Activated naive CD8-positive, alpha-beta T cell (primary cell): ENCODE results near the gene PSMD12.
"Not testable (repeated sequence)": the region's sequence is repeated elsewhere in the genome, so short reads cannot be mapped to it uniquely, and the experiment has no call there.

Source experiments
- H3K27ac Mint-ChIP-seq: one replicate; pipeline ENCODE4 v1.8.0; 2021; ENCODE audit warnings: mixed read lengths
- H3K27me3 Mint-ChIP-seq: one replicate; pipeline ENCODE4 v1.8.0; 2021; ENCODE audit warnings: mixed read lengths
- H3K36me3 Mint-ChIP-seq: one replicate; pipeline ENCODE4 v1.8.0; 2021; ENCODE audit warnings: mixed read lengths
- H3K4me1 Mint-ChIP-seq: one replicate; pipeline ENCODE4 v1.8.0; 2021; ENCODE audit warnings: low read depth, mixed read lengths
- H3K4me3 Mint-ChIP-seq: one replicate; pipeline ENCODE4 v1.8.0; 2021; ENCODE audit warnings: mild to moderate bottlenecking, mixed read lengths
- H3K9me3 Mint-ChIP-seq: one replicate; pipeline ENCODE4 v1.8.0; 2021; ENCODE audit warnings: low read depth, mixed read lengths

The PSMD12 gene

DNA sequence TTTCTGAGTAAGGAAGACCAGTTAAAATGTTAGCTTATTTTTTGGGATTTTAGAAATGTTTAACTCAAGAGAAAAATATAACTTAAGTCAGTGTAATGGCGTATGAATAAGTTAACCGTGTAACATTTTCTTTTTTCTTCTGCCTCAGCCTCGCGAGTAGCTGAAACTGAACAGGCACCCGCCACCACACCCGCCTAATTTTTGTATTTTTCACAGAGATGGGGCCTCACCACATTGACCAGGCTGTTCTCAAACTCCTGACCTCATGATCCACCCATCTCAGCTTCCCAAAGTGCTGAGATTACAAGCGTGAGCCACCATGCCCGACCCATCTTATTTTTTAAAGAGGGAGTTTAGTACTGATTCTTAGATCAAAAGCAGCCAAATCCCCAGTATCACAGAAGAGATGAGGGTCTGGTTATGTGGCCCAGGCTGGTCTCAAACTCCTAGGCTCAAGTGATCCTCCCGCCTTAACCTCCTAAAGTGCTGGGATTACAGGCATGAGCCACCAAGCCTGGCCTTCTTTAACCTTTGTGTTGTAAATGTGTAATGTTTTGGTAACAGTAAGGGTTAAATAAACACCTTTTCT lies 27.5 kb upstream of the PSMD12 start:
- H3K4me1 Mint-ChIP-seq, result peaks cover 72% of the 10 kb centered on the region
- no peak overlapping the region for H3K4me3 Mint-ChIP-seq
- H3K36me3 Mint-ChIP-seq, result peaks cover 14% of the 10 kb centered on the region
- no peaks in the 10 kb centered on the region for H3K27me3 Mint-ChIP-seq
- H3K9me3 Mint-ChIP-seq, result no peaks in the 10 kb centered on the region
- H3K27ac Mint-ChIP-seq, result peak overlapping the region; percentile 93

DNA sequence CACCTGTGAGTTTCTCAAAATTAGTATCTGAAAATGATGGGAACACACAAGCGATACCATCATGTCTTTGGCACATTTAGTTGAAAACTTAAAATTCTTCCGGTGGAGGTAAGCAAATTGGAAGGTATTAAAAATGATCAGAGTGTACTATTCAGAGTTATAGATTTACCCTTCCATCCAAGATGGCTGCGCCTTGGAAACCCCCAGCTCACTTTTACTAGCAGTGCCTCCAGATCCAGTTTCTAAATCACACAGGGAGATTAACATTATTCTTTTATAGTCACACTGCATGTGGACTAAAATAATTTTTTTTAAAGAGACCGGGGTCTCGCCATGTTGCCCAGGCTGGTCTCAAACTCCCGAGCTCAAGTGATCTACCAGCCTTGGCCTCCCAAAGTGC lies 25.7 kb upstream of the PSMD12 start:
- Mint-ChIP-seq H3K4me3 (peak overlapping the region; percentile 27), H3K27ac (peak overlapping the region; percentile 93), H3K9me3 (no peaks in the 10 kb centered on the region), H3K27me3 (no peaks in the 10 kb centered on the region), H3K4me1 (peaks cover 73% of the 10 kb centered on the region), H3K36me3 (peaks cover 14% of the 10 kb centered on the region)

DNA sequence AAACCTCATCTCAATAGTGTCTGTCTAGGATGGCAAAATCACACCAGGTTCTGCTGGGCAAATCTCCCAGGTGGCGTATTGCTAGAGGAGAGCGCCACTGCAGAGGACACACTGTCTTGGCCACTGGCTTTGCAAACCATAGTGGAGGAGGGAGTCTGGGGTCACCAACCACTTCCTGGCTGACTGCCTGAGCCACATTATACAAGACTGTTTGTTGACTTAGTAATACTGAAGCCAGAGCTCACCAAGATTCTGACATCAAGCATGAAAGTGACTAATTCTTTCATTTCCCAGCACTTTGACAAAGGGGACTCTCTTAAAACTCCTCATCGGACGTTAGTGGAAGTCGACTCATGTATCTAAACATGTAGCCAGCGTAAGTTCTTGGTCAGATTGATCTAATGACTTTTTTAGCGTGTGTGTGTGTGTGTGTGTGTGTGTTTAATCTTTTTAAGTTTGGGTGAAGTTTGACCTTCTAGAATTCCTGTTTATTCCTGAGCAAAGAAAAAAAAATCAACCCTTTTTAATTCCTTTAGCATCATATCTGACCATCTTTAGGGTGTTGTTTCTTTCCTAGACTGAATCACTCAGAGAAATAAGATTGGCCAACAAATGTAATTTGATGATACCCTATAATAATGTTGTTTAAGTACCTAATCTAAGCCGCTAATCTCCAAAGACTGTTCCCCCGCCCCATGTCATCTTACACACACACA lies 24.4 kb upstream of the PSMD12 start:
- Mint-ChIP-seq H3K4me1 (peaks cover 81% of the 10 kb centered on the region), H3K27ac (peak overlapping the region; percentile 94), H3K4me3 (peak overlapping the region; percentile 71), H3K9me3 (no peaks in the 10 kb centered on the region), H3K27me3 (no peaks in the 10 kb centered on the region), H3K36me3 (peaks cover 14% of the 10 kb centered on the region)

DNA sequence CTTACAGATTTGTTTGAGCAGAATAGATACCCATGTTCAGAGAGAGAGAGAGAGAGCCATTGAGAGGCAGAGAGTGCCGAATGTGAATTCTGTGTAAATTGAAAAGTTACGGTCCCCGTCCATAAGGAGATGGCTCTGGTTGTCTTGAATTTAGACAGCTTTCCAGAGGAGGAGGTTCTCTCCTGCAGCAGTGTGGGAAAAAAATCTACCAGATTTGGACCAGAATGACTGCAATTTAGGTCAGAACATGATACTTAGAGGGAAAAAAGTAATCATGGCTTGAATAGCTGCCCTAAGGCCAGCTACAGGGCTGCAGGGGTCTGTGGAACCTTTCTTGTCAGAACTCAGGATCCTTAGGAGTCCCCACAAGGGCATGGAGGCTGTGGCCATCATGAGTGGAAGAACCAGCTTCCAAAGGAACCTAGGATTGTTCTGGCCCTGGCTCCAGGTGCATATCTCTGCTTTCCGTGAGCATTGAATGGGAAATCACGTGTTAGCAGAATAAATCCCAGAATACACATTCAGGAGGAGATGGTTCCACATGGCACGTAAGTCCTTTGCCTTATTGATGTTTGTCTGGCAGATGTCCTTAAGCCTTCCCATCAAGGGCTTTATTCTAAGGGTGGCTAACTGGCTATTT lies 23.7 kb upstream of the PSMD12 start:
- no peaks in the 10 kb centered on the region for H3K27me3 Mint-ChIP-seq
- H3K9me3 Mint-ChIP-seq, result no peaks in the 10 kb centered on the region
- H3K4me1 Mint-ChIP-seq, result peaks cover 80% of the 10 kb centered on the region
- peaks cover 13% of the 10 kb centered on the region for H3K36me3 Mint-ChIP-seq
- H3K27ac Mint-ChIP-seq, result peak overlapping the region; percentile 94
- H3K4me3 Mint-ChIP-seq, result peak overlapping the region; percentile 71

DNA sequence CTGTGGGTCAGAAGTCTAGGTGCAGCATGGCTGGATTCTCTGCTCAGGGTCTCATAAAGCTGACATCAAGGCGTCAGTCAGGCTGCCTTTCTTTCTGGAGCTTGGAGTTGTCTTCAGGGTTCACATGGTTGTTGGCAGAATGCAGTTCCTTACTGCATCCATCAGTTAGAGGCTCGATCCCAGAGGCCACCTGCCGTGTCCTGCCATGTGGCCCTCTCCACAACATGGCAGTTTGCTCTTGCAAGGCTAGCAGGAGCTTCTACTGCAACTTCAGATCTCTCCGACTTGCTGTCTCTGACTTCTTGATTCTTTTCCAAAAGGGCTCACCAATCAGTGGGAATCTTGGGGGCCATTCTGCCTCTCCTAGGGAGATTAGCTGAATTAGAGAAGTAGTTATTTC lies 22.6 kb upstream of the PSMD12 start:
- Mint-ChIP-seq H3K4me3 (no peak overlapping the region), H3K27me3 (no peaks in the 10 kb centered on the region), H3K4me1 (peaks cover 76% of the 10 kb centered on the region), H3K27ac (peak overlapping the region; percentile 84), H3K36me3 (peaks cover 11% of the 10 kb centered on the region), H3K9me3 (no peaks in the 10 kb centered on the region)

DNA sequence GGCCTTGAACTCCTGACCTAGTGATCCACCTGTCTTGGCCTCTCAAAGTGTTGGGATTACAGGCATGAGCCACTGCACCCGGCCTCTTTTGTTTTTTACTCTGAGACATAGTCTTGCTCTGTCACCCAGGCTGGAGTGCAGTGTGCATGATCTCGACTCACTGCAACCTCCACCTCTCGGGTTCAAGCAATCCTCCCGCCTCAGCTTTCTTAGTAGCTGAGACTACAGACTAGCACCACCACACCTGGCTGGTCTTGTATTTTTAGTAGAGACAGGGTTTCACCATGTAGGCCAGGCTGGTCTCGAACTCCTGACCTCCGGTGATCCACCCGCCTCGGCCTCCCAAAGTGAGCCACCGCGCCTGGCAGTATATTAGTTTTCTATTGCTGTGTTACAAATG lies 22.2 kb upstream of the PSMD12 start:
- H3K27me3 Mint-ChIP-seq, H3K4me3 Mint-ChIP-seq, H3K9me3 Mint-ChIP-seq, H3K36me3 Mint-ChIP-seq: not testable (repeated sequence)
- peak overlapping the region; percentile 84 for H3K27ac Mint-ChIP-seq
- peaks cover 76% of the 10 kb centered on the region for H3K4me1 Mint-ChIP-seq

DNA sequence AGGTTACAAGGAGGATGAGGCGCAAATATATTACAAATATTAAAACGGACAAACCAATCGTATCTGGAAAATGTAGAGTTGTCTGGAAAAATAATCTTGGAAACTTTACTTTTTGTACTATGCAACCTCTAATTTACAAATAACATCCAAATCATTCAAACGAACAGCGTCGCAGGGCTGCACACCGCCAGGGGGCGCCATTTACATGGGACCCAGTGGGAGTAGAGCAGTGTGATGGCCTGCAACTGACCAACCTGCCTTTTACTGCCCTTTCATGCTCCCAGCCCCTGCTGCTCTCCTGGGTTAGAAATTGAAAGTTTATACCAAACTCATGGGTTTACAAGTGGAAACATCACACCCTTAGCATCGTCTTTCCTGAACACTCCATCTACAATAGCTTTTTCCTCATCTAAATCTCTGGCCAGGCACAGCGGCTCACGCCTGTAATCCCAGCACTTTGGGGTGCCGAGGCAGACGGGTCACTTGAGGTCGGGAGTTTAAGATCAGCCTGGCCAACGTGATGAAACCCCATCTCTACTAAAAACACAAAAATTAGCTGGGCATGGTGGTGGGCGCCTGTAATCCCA lies 20.7 kb upstream of the PSMD12 start:
- peak overlapping the region; percentile 88 for H3K27ac Mint-ChIP-seq
- no peaks in the 10 kb centered on the region for H3K9me3 Mint-ChIP-seq
- peaks cover 6% of the 10 kb centered on the region for H3K36me3 Mint-ChIP-seq
- H3K27me3 Mint-ChIP-seq, result no peaks in the 10 kb centered on the region
- no peak overlapping the region for H3K4me3 Mint-ChIP-seq
- H3K4me1 Mint-ChIP-seq, result peaks cover 74% of the 10 kb centered on the region

DNA sequence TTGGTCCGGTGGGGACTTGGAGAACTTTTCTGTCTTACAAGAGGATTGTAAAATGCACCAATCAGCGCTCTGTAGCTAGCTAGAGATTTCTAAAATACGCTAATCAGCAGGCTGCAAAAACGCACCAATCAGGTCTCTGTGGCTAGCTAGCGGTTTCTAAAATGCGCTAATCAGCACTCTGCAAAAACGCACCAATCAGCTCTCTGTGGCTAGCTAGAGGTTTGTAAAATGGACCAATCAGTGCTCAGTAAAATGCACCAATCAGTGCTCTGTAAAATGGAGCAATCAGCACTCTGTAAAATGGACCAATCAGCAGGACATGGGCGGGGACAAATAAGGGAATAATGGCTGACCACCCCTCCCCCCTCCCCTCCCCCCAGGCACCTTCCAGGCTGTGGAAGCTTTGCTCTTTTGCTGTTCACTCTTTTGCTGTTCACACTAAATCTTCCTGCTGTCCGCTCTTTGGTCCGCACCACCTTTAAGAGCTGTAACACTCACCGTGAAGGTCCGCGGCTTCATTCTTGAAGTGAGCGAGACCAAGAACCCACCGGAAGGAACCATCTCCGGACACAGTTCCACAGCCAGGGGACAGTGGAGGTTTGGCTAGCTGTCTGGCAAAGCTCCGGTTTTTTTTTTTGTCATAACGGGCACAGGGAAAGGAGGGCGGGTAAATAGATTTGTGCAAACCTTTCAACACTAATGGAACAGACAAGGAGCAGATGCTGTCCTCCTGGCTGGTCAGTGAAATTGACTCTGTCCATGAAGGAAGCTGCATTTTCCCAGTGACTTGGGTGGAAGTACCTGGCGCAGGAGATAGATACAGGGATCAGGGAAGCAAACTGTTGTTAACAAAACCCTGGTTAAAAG lies 19.0 kb upstream of the PSMD12 start:
- H3K4me1 Mint-ChIP-seq, result peaks cover 68% of the 10 kb centered on the region
- peak overlapping the region; percentile 78 for H3K27ac Mint-ChIP-seq
- no peaks in the 10 kb centered on the region for H3K27me3 Mint-ChIP-seq
- peaks cover 5% of the 10 kb centered on the region for H3K36me3 Mint-ChIP-seq
- H3K4me3 Mint-ChIP-seq, result no peak overlapping the region
- H3K9me3 Mint-ChIP-seq, result no peaks in the 10 kb centered on the region

DNA sequence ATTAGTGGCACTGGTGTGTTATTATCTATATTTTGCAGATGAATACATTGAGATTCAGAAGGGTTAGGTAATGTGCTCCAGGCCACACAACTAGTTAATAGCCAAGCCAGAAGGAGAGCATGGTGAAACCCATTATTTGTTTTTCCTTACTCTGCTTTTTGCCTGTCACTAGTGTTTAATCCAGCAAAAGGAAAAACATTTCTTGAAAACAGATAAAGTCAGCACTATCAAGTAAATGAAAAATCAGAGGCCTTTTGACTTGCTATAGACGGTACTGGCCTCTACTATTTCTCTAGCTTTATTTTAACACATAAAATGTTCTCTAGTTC lies 15.5 kb upstream of the PSMD12 start:
- Mint-ChIP-seq H3K4me3 (peak overlapping the region; percentile 62), H3K27ac (peak overlapping the region; percentile 89), H3K4me1 (peaks cover 48% of the 10 kb centered on the region)

DNA sequence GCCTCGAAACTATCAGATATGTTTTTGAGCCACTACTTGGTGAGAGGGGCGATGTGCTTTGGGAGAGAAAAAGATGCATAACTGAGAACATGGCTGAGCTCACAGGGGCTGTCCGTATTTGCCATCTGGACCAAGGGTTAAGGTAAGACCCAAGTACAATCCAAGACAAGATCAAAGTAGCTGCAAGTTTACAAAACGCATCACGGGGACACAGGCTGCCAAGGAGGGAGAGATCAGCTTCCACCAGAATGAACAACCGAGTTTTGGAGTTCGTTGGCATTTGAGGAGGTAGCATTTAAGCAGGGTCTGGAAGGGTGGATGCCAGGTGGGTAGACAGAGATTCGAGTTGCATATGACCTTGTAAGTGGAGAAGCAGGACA lies 12.9 kb upstream of the PSMD12 start:
- Mint-ChIP-seq H3K27me3 (no peaks in the 10 kb centered on the region), H3K4me1 (peaks cover 51% of the 10 kb centered on the region), H3K27ac (peak overlapping the region; percentile 96), H3K4me3 (peak overlapping the region; percentile 95), H3K9me3 (no peaks in the 10 kb centered on the region), H3K36me3 (peaks cover 2% of the 10 kb centered on the region)

More for the DNA sequence above, 15.5 kb upstream of the PSMD12 start:
- Mint-ChIP-seq H3K27me3 (no peaks in the 10 kb centered on the region), H3K9me3 (no peaks in the 10 kb centered on the region), H3K36me3 (peaks cover 2% of the 10 kb centered on the region)

DNA sequence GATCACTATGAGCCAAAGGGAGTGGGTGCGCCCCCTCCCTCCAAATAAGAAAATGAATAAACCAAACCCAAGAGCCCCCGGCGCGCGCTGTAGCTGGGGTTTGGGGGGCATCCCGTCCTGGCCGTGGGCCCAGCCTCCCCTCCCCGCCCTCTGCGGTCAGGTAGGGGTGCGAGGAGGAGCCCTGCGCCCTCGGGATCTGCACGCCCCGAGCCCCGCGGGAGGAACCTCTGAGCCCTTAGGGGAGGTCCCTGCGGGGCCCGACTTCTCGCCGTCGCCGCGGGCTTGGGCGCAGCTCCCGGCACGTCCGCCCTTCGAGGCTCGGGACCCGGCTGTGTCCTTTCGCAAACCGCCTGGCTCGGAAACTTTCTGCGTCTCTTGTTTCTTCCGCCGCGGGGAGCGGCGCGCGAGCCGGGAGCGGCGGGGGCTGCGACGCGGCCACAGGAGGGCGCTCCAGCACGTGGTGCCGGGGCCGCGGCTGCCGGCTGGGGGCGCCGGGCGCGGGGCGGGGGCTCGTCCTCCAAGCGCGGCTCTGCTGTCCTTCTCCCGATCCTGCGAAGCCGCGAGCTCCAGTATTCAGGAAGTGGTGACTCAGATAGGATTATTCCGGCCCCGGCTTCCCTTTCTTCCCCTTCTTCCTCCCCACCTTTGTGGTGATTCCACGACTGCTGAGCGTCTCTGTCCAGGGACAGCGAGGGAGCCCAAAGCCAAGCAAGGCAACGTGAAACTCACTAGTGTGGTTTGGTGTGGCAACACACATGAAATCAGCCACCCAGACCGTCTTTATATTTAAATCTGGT lies 12.3 kb upstream of the PSMD12 start:
- Mint-ChIP-seq H3K4me3 (peak overlapping the region; percentile 95), H3K9me3 (no peaks in the 10 kb centered on the region), H3K4me1 (peaks cover 50% of the 10 kb centered on the region), H3K36me3 (peaks cover 2% of the 10 kb centered on the region), H3K27ac (peak overlapping the region; percentile 96), H3K27me3 (no peaks in the 10 kb centered on the region)

DNA sequence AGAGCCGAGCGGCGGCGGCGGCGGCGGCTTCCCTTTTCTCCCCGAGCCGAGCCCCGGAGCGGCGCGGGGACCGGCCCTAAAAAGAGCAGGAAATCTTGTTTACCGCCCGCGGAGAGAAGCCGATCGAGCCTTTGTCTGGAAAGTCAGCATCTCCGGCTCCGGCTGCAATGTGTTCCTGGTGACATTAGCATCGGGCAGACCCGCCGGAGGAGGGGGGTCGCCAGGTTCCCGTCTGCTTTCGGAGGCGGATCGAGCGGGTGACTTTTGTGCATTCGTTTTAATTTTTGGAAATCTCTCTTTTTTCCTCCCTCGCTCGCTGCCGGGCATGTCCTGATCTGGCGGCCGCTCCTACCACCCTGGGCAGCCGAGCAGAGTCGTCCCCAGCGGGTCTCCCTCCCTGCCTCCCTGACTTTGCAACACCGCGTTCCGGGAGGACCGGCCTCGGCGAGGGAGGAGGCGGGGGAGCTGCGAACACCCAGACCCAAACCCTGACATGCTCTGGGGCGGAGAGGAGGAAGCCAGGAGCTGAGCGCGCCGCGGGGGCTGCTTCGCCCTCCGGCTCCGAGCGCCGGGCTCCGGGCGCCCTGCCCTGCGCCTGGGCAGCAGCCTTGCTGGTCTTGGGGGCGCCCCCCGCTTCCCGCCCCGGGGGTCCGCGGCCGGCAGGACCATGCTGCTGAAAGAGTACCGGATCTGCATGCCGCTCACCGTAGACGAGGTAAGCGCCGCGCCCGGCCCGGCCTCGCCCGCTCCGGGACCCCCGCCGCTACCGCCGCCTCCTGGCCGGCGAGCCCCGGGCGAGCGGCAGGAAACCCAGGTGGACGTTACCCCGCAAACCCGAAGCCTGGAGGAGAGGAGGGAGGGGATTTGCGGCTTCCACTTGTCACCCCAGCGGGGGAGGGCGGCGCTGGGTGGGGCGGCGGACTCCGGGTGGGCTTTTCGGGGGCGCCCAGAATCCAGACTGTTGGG lies 11.4 kb upstream of the PSMD12 start:
- peak overlapping the region; percentile 86 for H3K27ac Mint-ChIP-seq
- no peaks in the 10 kb centered on the region for H3K36me3 Mint-ChIP-seq
- no peaks in the 10 kb centered on the region for H3K9me3 Mint-ChIP-seq
- no peaks in the 10 kb centered on the region for H3K27me3 Mint-ChIP-seq
- peak overlapping the region; percentile 85 for H3K4me3 Mint-ChIP-seq
- H3K4me1 Mint-ChIP-seq, result peaks cover 45% of the 10 kb centered on the region

DNA sequence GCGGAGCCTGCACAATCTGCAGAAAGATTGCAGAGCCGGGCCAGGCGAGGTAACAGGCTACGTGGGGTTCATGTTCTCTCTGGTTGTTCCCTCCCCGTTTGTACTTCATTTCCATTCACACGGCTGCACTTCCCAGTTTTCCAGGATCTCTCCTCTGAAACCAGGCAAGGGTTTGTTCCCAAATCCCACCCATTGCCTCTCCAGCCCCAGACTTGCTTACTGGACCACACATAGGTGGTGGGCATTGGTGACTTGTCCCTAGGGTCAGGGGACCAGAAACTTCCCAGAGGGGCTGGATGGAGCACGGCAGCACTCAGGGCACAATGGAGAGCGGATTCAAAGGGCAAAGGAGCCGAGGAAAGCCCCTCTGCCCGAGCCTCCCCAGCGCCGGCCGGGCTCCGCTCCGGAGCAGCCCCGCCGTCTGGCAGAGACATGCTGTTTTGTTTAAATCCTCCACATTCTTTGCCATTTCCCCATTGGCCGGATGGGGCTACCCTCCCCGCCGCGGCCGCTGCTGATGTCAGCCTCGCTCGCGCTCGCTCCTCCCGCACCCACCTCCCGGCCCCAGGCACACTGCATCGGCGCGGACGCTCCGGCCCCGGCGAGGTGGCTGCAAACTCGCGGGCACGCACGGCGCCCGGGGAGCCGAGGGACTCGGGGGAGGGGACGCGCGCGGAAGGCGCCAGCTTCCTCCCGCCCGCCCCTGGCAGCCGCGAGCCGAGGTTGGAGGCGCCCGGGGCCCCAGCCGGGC lies 10.5 kb upstream of the PSMD12 start, which contains the start of gene PITPNC1:
Gene PITPNC1, plus strand, starts transcription at position 545 of the 751 bp plus-strand sequence.
- H3K9me3 Mint-ChIP-seq, result no peaks in the 10 kb centered on the region
- H3K36me3 Mint-ChIP-seq, result no peaks in the 10 kb centered on the region
- peak within 1 kb of the TSS; percentile 86 for H3K27ac Mint-ChIP-seq
- H3K4me3 Mint-ChIP-seq, result peak within 1 kb of the TSS; percentile 86
- H3K4me1 Mint-ChIP-seq, result peaks cover 37% of the 10 kb centered on the region
- H3K27me3 Mint-ChIP-seq, result no peaks in the 10 kb centered on the region
